GM10248 (cell line): ENCODE results near the gene CLN6.

Source experiments
- CTCF ChIA-PET: fragments of 300-600 bp; sonication (Branson Sonifier 250); formaldehyde crosslinking; extraction: SDS; loops from one replicate; lab custom pipeline; 2021; ENCODE audit warnings: antibody characterized with exemption; lab: Yijun Ruan, JAX
- POLR2A ChIA-PET: fragments of 350-650 bp; sonication (Branson Sonifier 250); formaldehyde crosslinking; extraction: SDS; loops from one replicate; lab custom pipeline; 2020; ENCODE audit warnings: antibody characterized with exemption; lab: Yijun Ruan, JAX
- DNase-seq: peaks from one replicate; pipeline ENCODE4 v3.0.0; 2012; ENCODE audit errors: extremely low spot score
- TF ChIP-seq, protein P1 (sequence below): IDR thresholded peaks from 2 replicates; pipeline ENCODE4 v1.5.1; 2012; ENCODE audit warnings: mild to moderate bottlenecking, low read depth; ENCODE audit errors: extremely low read depth, missing control alignments, control extremely low read depth

Gene CLN6

GRCh38 chr15:68265674-68266073 lies 36.1 kb upstream of the CLN6 start:
- CTCF ChIA-PET: interaction anchor here (1.1 to 2.9 kb wide), 2 partner anchors 13 to 20 kb away, joined by 3 to 16 read pairs; no protein-coding TSS in a partner anchor
- POLR2A ChIA-PET: no interaction called here
- TF ChIP-seq, protein P1, sequence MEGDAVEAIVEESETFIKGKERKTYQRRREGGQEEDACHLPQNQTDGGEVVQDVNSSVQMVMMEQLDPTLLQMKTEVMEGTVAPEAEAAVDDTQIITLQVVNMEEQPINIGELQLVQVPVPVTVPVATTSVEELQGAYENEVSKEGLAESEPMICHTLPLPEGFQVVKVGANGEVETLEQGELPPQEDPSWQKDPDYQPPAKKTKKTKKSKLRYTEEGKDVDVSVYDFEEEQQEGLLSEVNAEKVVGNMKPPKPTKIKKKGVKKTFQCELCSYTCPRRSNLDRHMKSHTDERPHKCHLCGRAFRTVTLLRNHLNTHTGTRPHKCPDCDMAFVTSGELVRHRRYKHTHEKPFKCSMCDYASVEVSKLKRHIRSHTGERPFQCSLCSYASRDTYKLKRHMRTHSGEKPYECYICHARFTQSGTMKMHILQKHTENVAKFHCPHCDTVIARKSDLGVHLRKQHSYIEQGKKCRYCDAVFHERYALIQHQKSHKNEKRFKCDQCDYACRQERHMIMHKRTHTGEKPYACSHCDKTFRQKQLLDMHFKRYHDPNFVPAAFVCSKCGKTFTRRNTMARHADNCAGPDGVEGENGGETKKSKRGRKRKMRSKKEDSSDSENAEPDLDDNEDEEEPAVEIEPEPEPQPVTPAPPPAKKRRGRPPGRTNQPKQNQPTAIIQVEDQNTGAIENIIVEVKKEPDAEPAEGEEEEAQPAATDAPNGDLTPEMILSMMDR: no peak
- no peak for DNase-seq

DNA sequence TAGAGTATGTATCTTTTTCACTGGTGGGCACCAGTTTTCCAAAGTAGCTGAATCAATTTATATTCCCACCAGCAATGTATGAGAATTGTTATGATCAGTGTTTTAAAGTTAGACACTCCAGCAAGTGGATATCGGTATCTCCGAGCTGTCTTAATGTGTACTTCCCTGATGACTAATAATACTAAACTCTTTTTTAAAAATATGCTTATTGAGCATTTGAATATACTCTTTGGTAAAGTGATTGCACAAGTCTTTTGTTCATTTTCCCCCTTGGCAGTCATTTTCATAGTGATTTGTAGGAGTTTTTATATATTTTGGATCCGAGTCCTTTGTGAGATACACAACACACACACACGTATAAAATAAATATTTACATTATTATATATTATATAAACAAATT lies 35.6 kb upstream of the CLN6 start:
- TF ChIP-seq, protein P1: no peak
- CTCF ChIA-PET: interaction anchor here (1.1 to 2.9 kb wide), 3 partner anchors 12 to 41 kb away, joined by 3 to 16 read pairs (median 3); no protein-coding TSS in a partner anchor
- DNase-seq: no peak
- POLR2A ChIA-PET: no interaction called here

GRCh38 chr15:68264282-68264681 lies 34.8 kb upstream of the CLN6 start:
- DNase-seq: no peak
- ChIA-PET POLR2A (no interaction called here), CTCF (interaction anchor here (0.8 to 2.9 kb wide), 4 partner anchors 11 to 42 kb away, joined by 3 to 16 read pairs (median 3); no protein-coding TSS in a partner anchor)
- TF ChIP-seq, protein P1: no peak

- TF ChIP-seq, protein P1: no peak
- no peak for DNase-seq
- POLR2A ChIA-PET: no interaction called here
- CTCF ChIA-PET: interaction anchor here (0.7 to 2.9 kb wide), 6 partner anchors 10 to 297 kb away, joined by 3 to 16 read pairs (median 3); no protein-coding TSS in a partner anchor
Observed at GRCh38 chr15:68262514-68263356, 33.2 kb upstream of the CLN6 start.

DNA sequence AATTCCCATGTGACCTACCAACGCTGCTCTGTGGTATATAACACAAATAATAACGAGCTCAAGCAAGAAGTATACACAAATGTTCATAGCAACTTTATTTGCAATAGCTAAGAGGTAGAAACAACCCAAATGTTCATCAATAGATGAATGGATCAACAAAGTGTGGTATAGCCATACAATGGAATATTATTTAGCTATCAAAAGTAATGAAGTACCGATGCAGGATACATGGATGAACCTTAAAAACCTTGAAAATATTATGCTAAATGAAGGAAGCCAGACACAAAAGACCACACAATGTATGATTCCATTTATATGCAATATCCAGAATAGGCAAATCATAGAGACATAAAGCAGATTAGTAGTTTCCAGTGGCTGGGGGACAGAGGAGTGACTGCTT lies 32.5 kb upstream of the CLN6 start:
- ChIA-PET POLR2A (no interaction called here), CTCF (interaction anchor here (1.0 to 1.3 kb wide), 3 partner anchors 9 to 298 kb away, joined by 3 to 5 read pairs (median 3); no protein-coding TSS in a partner anchor)
- DNase-seq: no peak
- TF ChIP-seq, protein P1: no peak

GRCh38 chr15:68261241-68261640 lies 31.7 kb upstream of the CLN6 start:
- no peak for DNase-seq
- ChIA-PET CTCF (interaction anchor here (1.1 kb wide), 1 partner anchor 13 kb away, joined by 3 read pairs; no protein-coding TSS in a partner anchor), POLR2A (no interaction called here)
- TF ChIP-seq, protein P1: no peak
